ENCODE measurements around the gene FOXRED1. TPM values are rescaled to one million over a fixed set of nuclear protein-coding genes. Genes with fewer than 3 reads are reported as not detected.

Gene FOXRED1
- total and polyA plus RNA-seq, 2 donors (not counting 1 experiment from before 2014, with no cell fraction given): 26.1 to 46.0 TPM

GRCh38 chr11:126290887-126291286, 21.9 kb downstream of the FOXRED1 start:
- Histone ChIP-seq H3K4me1 (ENCODE audit: control insufficient read depth in 2 of 2, insufficient read depth in 2 of 2, low read length in 2 of 2) (peaks cover 4 to 5% of the 10 kb centered on the region in 2 donors), H2AFZ (ENCODE audit: insufficient read depth, low read depth, low read length, poor library complexity, severe bottlenecking) (no peak overlapping the region), H3K27ac (ENCODE audit: low read length in 2 of 2) (no peak overlapping the region), H4K20me1 (ENCODE audit: control insufficient read depth, insufficient read depth, low read length, poor library complexity, severe bottlenecking) (no peaks in the 10 kb centered on the region), H3K27me3 (replicated peaks in 1 of 4; ENCODE audit: control extremely low read depth in 1 of 4, control insufficient read depth in 3 of 4, insufficient read depth in 4 of 4, low read length in 3 of 4) (no peaks in the 10 kb centered on the region), H3K4me2 (replicated peaks; ENCODE audit: low read depth, low read length, poor library complexity, severe bottlenecking) (no peak overlapping the region), H3K4me3 (ENCODE audit: control extremely low read depth in 1 of 5, extremely low read depth in 1 of 5, insufficient read depth in 1 of 5, low read depth in 2 of 5, low read length in 4 of 5) (no peak overlapping the region), H3K36me3 (replicated peaks in 1 of 2; ENCODE audit: control extremely low read depth in 1 of 2, control insufficient read depth in 1 of 2, extremely low read depth in 1 of 2, insufficient read depth in 2 of 2, low read length in 1 of 2) (peaks cover 0 to 48% of the 10 kb centered on the region in 2 experiments), H3K9ac (ENCODE audit: low read length) (no peak overlapping the region), H3K9me3 (ENCODE audit: control extremely low read depth in 1 of 3, control insufficient read depth in 2 of 3, insufficient read depth in 1 of 3, low read length in 2 of 3) (no peaks in the 10 kb centered on the region), H3K79me2 (ENCODE audit: control insufficient read depth, insufficient read depth, low read length) (peaks cover 7% of the 10 kb centered on the region)
- Mint-ChIP-seq H3K27me3 (no peaks in the 10 kb centered on the region), H3K4me1 (peaks cover 11% of the 10 kb centered on the region), H3K27ac (no peak overlapping the region), H3K9me3 (ENCODE audit: insufficient read depth) (no peaks in the 10 kb centered on the region), H3K4me3 (no peak overlapping the region)
- intact Hi-C loops (cut with micrococcal nuclease): no loop called here
- ChIA-PET POLR2A (no interaction called here), CTCF (interaction anchor here (2.0 kb wide), 1 partner anchor 9 kb away, joined by 7 read pairs; no protein-coding TSS in a partner anchor)
- ATAC-seq (ENCODE audit: low read depth) (no peak), DNase-seq (no peak)
- whole genome bisulfite sequencing (ENCODE audit: insufficient coverage): 94% methylated on average over 12 of the region's 12 CpGs
- TF ChIP-seq, protein P1, sequence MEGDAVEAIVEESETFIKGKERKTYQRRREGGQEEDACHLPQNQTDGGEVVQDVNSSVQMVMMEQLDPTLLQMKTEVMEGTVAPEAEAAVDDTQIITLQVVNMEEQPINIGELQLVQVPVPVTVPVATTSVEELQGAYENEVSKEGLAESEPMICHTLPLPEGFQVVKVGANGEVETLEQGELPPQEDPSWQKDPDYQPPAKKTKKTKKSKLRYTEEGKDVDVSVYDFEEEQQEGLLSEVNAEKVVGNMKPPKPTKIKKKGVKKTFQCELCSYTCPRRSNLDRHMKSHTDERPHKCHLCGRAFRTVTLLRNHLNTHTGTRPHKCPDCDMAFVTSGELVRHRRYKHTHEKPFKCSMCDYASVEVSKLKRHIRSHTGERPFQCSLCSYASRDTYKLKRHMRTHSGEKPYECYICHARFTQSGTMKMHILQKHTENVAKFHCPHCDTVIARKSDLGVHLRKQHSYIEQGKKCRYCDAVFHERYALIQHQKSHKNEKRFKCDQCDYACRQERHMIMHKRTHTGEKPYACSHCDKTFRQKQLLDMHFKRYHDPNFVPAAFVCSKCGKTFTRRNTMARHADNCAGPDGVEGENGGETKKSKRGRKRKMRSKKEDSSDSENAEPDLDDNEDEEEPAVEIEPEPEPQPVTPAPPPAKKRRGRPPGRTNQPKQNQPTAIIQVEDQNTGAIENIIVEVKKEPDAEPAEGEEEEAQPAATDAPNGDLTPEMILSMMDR (IDR thresholded peaks at IDR 0.05): no peak
- no peak for TF ChIP-seq EZH2 (IDR thresholded peaks at IDR 0.05; ENCODE audit: borderline replicate concordance, insufficient read depth, low read depth, low read length, poor library complexity, severe bottlenecking)

GRCh38 chr11:126293726-126294125, 24.8 kb downstream of the FOXRED1 start:
- Histone ChIP-seq H2AFZ (ENCODE audit: insufficient read depth, low read depth, low read length, poor library complexity, severe bottlenecking) (no peak overlapping the region), H3K4me2 (replicated peaks; ENCODE audit: low read depth, low read length, poor library complexity, severe bottlenecking) (no peak overlapping the region), H3K27me3 (replicated peaks in 1 of 4; ENCODE audit: control extremely low read depth in 1 of 4, control insufficient read depth in 3 of 4, insufficient read depth in 4 of 4, low read length in 3 of 4) (no peaks in the 10 kb centered on the region), H3K9me3 (ENCODE audit: control extremely low read depth in 1 of 3, control insufficient read depth in 2 of 3, insufficient read depth in 1 of 3, low read length in 2 of 3) (no peaks in the 10 kb centered on the region), H4K20me1 (ENCODE audit: control insufficient read depth, insufficient read depth, low read length, poor library complexity, severe bottlenecking) (no peaks in the 10 kb centered on the region), H3K36me3 (replicated peaks in 1 of 2; ENCODE audit: control extremely low read depth in 1 of 2, control insufficient read depth in 1 of 2, extremely low read depth in 1 of 2, insufficient read depth in 2 of 2, low read length in 1 of 2) (peaks cover 0 to 46% of the 10 kb centered on the region in 2 experiments), H3K4me3 (ENCODE audit: control extremely low read depth in 1 of 5, extremely low read depth in 1 of 5, insufficient read depth in 1 of 5, low read depth in 2 of 5, low read length in 4 of 5) (no peak overlapping the region), H3K27ac (ENCODE audit: low read length in 2 of 2) (no peak overlapping the region), H3K79me2 (ENCODE audit: control insufficient read depth, insufficient read depth, low read length) (peaks cover 3% of the 10 kb centered on the region), H3K9ac (ENCODE audit: low read length) (no peak overlapping the region), H3K4me1 (ENCODE audit: control insufficient read depth in 2 of 2, insufficient read depth in 2 of 2, low read length in 2 of 2) (peaks cover 4 to 5% of the 10 kb centered on the region in 2 donors)
- ATAC-seq (ENCODE audit: low read depth): no peak
- H3K27me3 Mint-ChIP-seq: no peaks in the 10 kb centered on the region
- POLR2A ChIA-PET: no interaction called here
- CTCF ChIA-PET: interaction anchor here (1.0 kb wide), 2 partner anchors 13 to 17 kb away, joined by 3 to 6 read pairs; no protein-coding TSS in a partner anchor
- no peak for TF ChIP-seq EZH2 (IDR thresholded peaks at IDR 0.05; ENCODE audit: borderline replicate concordance, insufficient read depth, low read depth, low read length, poor library complexity, severe bottlenecking)
- TF ChIP-seq, protein P1 (IDR thresholded peaks at IDR 0.05): no peak
- peak overlapping the region; percentile 20 for H3K27ac Mint-ChIP-seq
- H3K4me1 Mint-ChIP-seq: peaks cover 11% of the 10 kb centered on the region
- H3K4me3 Mint-ChIP-seq: no peak overlapping the region
- no peaks in the 10 kb centered on the region for H3K9me3 Mint-ChIP-seq (ENCODE audit: insufficient read depth)
- 89% methylated on average over 4 of the region's 5 CpGs for WGBS (ENCODE audit: insufficient coverage)
- intact Hi-C loops (cut with micrococcal nuclease): no loop called here
- no peak for DNase-seq
